ENCODE results near the gene KLHL29. TPM values are rescaled to one million over a fixed set of nuclear protein-coding genes. Genes with fewer than 3 reads are reported as not detected.

Gene KLHL29
- total and polyA plus RNA-seq, 10 of the 15 experiments (the other 5 are each of a cell fraction or from before 2014, with no cell fraction given) = 1.4 to 19.5 (median 6.1) TPM

GRCh38 chr2:23694058-23695045 lies 309.4 kb downstream of the KLHL29 start:
- RAD21 ChIA-PET (ENCODE audit: unreplicated experiment) = no interaction called here
- DNase-seq (ENCODE audit: low read depth, low spot score) (no peak), FAIRE-seq (no peak), ATAC-seq (no peak)
- Histone ChIP-seq H4K20me1 (ENCODE audit: control insufficient read depth, insufficient read depth) (no peaks in the 10 kb centered on the region), H3K27ac (ENCODE audit: control insufficient read depth, insufficient read depth) (no peak overlapping the region), H3K9ac (ENCODE audit: control insufficient read depth, insufficient read depth, low read length) (no peak overlapping the region), H3K27me3 (replicated peaks in 1 of 2; ENCODE audit: control insufficient read depth in 2 of 2, insufficient read depth in 2 of 2, low read length in 1 of 2) (no peaks in the 10 kb centered on the region), H3K79me2 (ENCODE audit: control insufficient read depth, insufficient read depth, low read length) (no peaks in the 10 kb centered on the region), H3K4me1 (ENCODE audit: control insufficient read depth, insufficient read depth, low read length) (no peaks in the 10 kb centered on the region), H3K9me3 (replicated peaks; ENCODE audit: control insufficient read depth, insufficient read depth, low read length) (no peaks in the 10 kb centered on the region), H3K4me2 (ENCODE audit: control insufficient read depth, insufficient read depth) (no peak overlapping the region), H3K36me3 (ENCODE audit: control insufficient read depth in 2 of 2, insufficient read depth in 2 of 2, low read length in 1 of 2) (peaks cover 8 to 12% of the 10 kb centered on the region in 2 experiments; a peak in 3 of 4 replicates), H3K4me3 (no peak overlapping the region), H2AFZ (ENCODE audit: control insufficient read depth, low read depth, low read length) (no peak overlapping the region)
- CTCF ChIA-PET = no interaction called here
- in situ Hi-C loops (cut with MboI) (no loop called here), intact Hi-C loops (cut with micrococcal nuclease; ENCODE audit: unreplicated experiment) (no loop called here)
- POLR2A ChIA-PET = no interaction called here
- SMC1A ChIA-PET (ENCODE audit: uncharacterized antibody, unreplicated experiment) = no interaction called here
- BruUV-seq (replicated peaks) = no TSS peak
- TF ChIP-seq PAX8 (IDR thresholded peaks at IDR 0.05) (no peak), RBBP5 (conservative IDR thresholded peaks at IDR 0.05) (no peak), MEF2A (IDR thresholded peaks at IDR 0.05; ENCODE audit: insufficient read depth, low read depth, low read length) (no peak), NBN (IDR thresholded peaks at IDR 0.05) (no peak), PAX5 (IDR thresholded peaks at IDR 0.05; ENCODE audit: borderline replicate concordance, low read depth, low read length) (no peak), BCL11A (IDR thresholded peaks at IDR 0.05; ENCODE audit: low read depth, low read length) (no peak), HCFC1 (IDR thresholded peaks at IDR 0.05; ENCODE audit: low read length) (no peak), HDGF (IDR thresholded peaks at IDR 0.05) (no peak), BCL3 (IDR thresholded peaks at IDR 0.05; ENCODE audit: borderline replicate concordance, insufficient read depth, low read depth, low read length, poor library complexity, severe bottlenecking) (no peak), KDM1A (IDR thresholded peaks at IDR 0.05; ENCODE audit: borderline replicate concordance) (no peak), STAT3 (IDR thresholded peaks at IDR 0.05; ENCODE audit: low read depth, low read length) (no peak), IKZF2 (IDR thresholded peaks at IDR 0.05) (no peak), SKIL (IDR thresholded peaks at IDR 0.05; ENCODE audit: low read depth, poor library complexity, severe bottlenecking) (no peak), BMI1 (IDR thresholded peaks at IDR 0.05; ENCODE audit: borderline replicate concordance) (no peak), SREBF1 (IDR thresholded peaks at IDR 0.05; ENCODE audit: low read length) (no peak), MXI1 (IDR thresholded peaks at IDR 0.05; ENCODE audit: low read depth, low read length) (no peak), E4F1 (IDR thresholded peaks at IDR 0.05; ENCODE audit: borderline replicate concordance, partially characterized antibody) (no peak)
- 81% methylated on average over 21 of the region's 21 CpGs for WGBS (ENCODE audit: insufficient coverage, insufficient replicate concordance, low lambda C conversion rate, missing lambda C conversion rate)
